HEK293 (cell line): ENCODE measurements around the gene ZNF184.
A peak's percentile ranks its signal among the peaks of the same experiment; 100 is the strongest.

Experiments used
- FEZF1 ChIP-seq: fragments of 450-650 bp; formaldehyde crosslinking; IDR thresholded peaks from 2 replicates; pipeline ENCODE4 v1.5.1; 2016; ENCODE audit warnings: missing biosample characterization, missing genetic modification characterization
- HOXA7 ChIP-seq: sonication (generic); formaldehyde crosslinking; IDR thresholded peaks from 2 replicates; pipeline ENCODE4 v1.8.1; 2022; ENCODE audit warnings: missing genetic modification reagents, borderline replicate concordance
- KLF1 ChIP-seq: fragments of 450-650 bp; formaldehyde crosslinking; IDR thresholded peaks from 2 replicates; pipeline ENCODE4 v1.5.1; 2016; ENCODE audit warnings: missing biosample characterization, missing genetic modification characterization
- PRDM4 ChIP-seq: fragments of 450-650 bp; formaldehyde crosslinking; IDR thresholded peaks from 2 replicates; pipeline ENCODE4 v1.5.1; 2017; ENCODE audit warnings: missing biosample characterization, missing genetic modification characterization
- REPIN1 ChIP-seq: fragments of 450-650 bp; formaldehyde crosslinking; IDR thresholded peaks from 2 replicates; pipeline ENCODE4 v1.5.1; 2017; ENCODE audit warnings: missing biosample characterization, missing genetic modification characterization, low read depth
- TRIM28 ChIP-seq: IDR thresholded peaks from 2 replicates; pipeline ENCODE4 v1.6.1; 2011; ENCODE audit warnings: low read length, control low read depth, borderline replicate concordance
- ZBTB21 ChIP-seq: fragments of 450-650 bp; formaldehyde crosslinking; IDR thresholded peaks from 2 replicates; pipeline ENCODE4 v1.5.1; 2017; ENCODE audit warnings: missing biosample characterization, missing genetic modification characterization
- ZBTB6 ChIP-seq: fragments of 450-650 bp; formaldehyde crosslinking; IDR thresholded peaks from 2 replicates; pipeline ENCODE4 v1.5.1; 2017; ENCODE audit warnings: missing biosample characterization, missing genetic modification characterization
- ZFP37 ChIP-seq: fragments of 450-650 bp; formaldehyde crosslinking; IDR thresholded peaks from 2 replicates; pipeline ENCODE4 v1.5.1; 2016; ENCODE audit warnings: missing biosample characterization, missing genetic modification characterization
- ZIC2 ChIP-seq: fragments of 450-650 bp; formaldehyde crosslinking; IDR thresholded peaks from 2 replicates; pipeline ENCODE4 v1.5.1; 2016; ENCODE audit warnings: missing biosample characterization, missing genetic modification characterization
- ZNF114 ChIP-seq: fragments of 450-650 bp; formaldehyde crosslinking; IDR thresholded peaks from 2 replicates; pipeline ENCODE4 v1.5.0; 2017; ENCODE audit warnings: missing biosample characterization, missing genetic modification characterization
- ZNF121 ChIP-seq: fragments of 450-650 bp; formaldehyde crosslinking; IDR thresholded peaks from 2 replicates; pipeline ENCODE4 v1.5.1; 2016; ENCODE audit warnings: missing biosample characterization, missing genetic modification characterization
- ZNF132 ChIP-seq: fragments of 450-650 bp; formaldehyde crosslinking; IDR thresholded peaks from 2 replicates; pipeline ENCODE4 v1.5.1; 2017; ENCODE audit warnings: missing biosample characterization, missing genetic modification characterization, borderline replicate concordance
- ZNF146 ChIP-seq: fragments of 450-650 bp; formaldehyde crosslinking; IDR thresholded peaks from 2 replicates; pipeline ENCODE4 v1.5.1; 2016; ENCODE audit warnings: missing biosample characterization, missing genetic modification characterization
- ZNF16 ChIP-seq: fragments of 450-650 bp; formaldehyde crosslinking; IDR thresholded peaks from 2 replicates; pipeline ENCODE4 v1.5.1; 2016; ENCODE audit warnings: low read depth, missing biosample characterization, missing genetic modification characterization
- ZNF184 ChIP-seq: fragments of 450-650 bp; IDR thresholded peaks from 2 replicates; pipeline ENCODE4 v1.5.1; 2018; ENCODE audit warnings: missing biosample characterization, mild to moderate bottlenecking, missing genetic modification characterization
- ZNF202 ChIP-seq: fragments of 450-650 bp; formaldehyde crosslinking; IDR thresholded peaks from 2 replicates; pipeline ENCODE4 v1.5.1; 2016; ENCODE audit warnings: missing biosample characterization, missing genetic modification characterization, borderline replicate concordance
- ZNF23 ChIP-seq: fragments of 450-650 bp; formaldehyde crosslinking; IDR thresholded peaks from 2 replicates; pipeline ENCODE4 v1.5.1; 2016; ENCODE audit warnings: missing biosample characterization, missing genetic modification characterization, borderline replicate concordance
- ZNF248 ChIP-seq: fragments of 450-650 bp; formaldehyde crosslinking; IDR thresholded peaks from 2 replicates; pipeline ENCODE4 v1.5.1; 2017; ENCODE audit warnings: missing biosample characterization, missing genetic modification characterization
- ZNF26 ChIP-seq: fragments of 450-650 bp; formaldehyde crosslinking; IDR thresholded peaks from 2 replicates; pipeline ENCODE4 v1.5.1; 2016; ENCODE audit warnings: missing biosample characterization, missing genetic modification characterization
- ZNF266 ChIP-seq: fragments of 450-650 bp; formaldehyde crosslinking; IDR thresholded peaks from 2 replicates; pipeline ENCODE4 v1.5.1; 2016; ENCODE audit warnings: missing biosample characterization, missing genetic modification characterization, low read depth
- ZNF362 ChIP-seq: fragments of 450-650 bp; formaldehyde crosslinking; IDR thresholded peaks from 2 replicates; pipeline ENCODE4 v1.5.1; 2016; ENCODE audit warnings: missing biosample characterization, missing genetic modification characterization
- ZNF366 ChIP-seq: fragments of 450-650 bp; formaldehyde crosslinking; conservative IDR thresholded peaks from 2 replicates; pipeline ENCODE4 v1.5.1; 2016; ENCODE audit warnings: missing biosample characterization, missing genetic modification characterization
- ZNF416 ChIP-seq: fragments of 450-650 bp; formaldehyde crosslinking; IDR thresholded peaks from 2 replicates; pipeline ENCODE4 v1.5.1; 2016; ENCODE audit warnings: missing biosample characterization, missing genetic modification characterization
- ZNF473 ChIP-seq: fragments of 450-650 bp; formaldehyde crosslinking; IDR thresholded peaks from 2 replicates; pipeline ENCODE4 v1.5.1; 2017; ENCODE audit warnings: missing biosample characterization, missing genetic modification characterization
- ZNF48 ChIP-seq: fragments of 450-650 bp; formaldehyde crosslinking; IDR thresholded peaks from 2 replicates; pipeline ENCODE4 v1.5.1; 2016; ENCODE audit warnings: missing biosample characterization, missing genetic modification characterization
- ZNF561 ChIP-seq: fragments of 450-650 bp; IDR thresholded peaks from 2 replicates; pipeline ENCODE4 v1.5.1; 2018; ENCODE audit warnings: missing biosample characterization, missing genetic modification characterization, borderline replicate concordance
- ZNF571 ChIP-seq: fragments of 450-650 bp; formaldehyde crosslinking; IDR thresholded peaks from 2 replicates; pipeline ENCODE4 v1.5.0; 2017; ENCODE audit warnings: missing biosample characterization, missing genetic modification characterization
- ZNF600 ChIP-seq: fragments of 450-650 bp; formaldehyde crosslinking; IDR thresholded peaks from 2 replicates; pipeline ENCODE4 v1.5.1; 2016; ENCODE audit warnings: missing biosample characterization, missing genetic modification characterization
- ZNF610 ChIP-seq: fragments of 450-650 bp; formaldehyde crosslinking; IDR thresholded peaks from 2 replicates; pipeline ENCODE4 v1.5.1; 2016; ENCODE audit warnings: missing biosample characterization, missing genetic modification characterization, borderline replicate concordance
- ZNF777 ChIP-seq: fragments of 450-650 bp; formaldehyde crosslinking; IDR thresholded peaks from 2 replicates; pipeline ENCODE4 v1.5.1; 2017; ENCODE audit warnings: missing biosample characterization, missing genetic modification characterization, borderline replicate concordance
- ZSCAN5A ChIP-seq: fragments of 450-650 bp; formaldehyde crosslinking; IDR thresholded peaks from 2 replicates; pipeline ENCODE4 v1.5.1; 2016; ENCODE audit warnings: missing biosample characterization, missing genetic modification characterization

Gene ZNF184

GRCh38 chr6:27495386-27496135 lies 22.7 kb upstream of the ZNF184 start (continued):
- TF ChIP-seq PRDM4 (tag by site-specific recombination) (peak; percentile 28; the same call in 1 of the 2 replicates), ZNF600 (tag by site-specific recombination) (peak; percentile 38; the same call in 1 of the 2 replicates), ZNF146 (tag by site-specific recombination) (no peak), ZNF48 (tag by site-specific recombination) (no peak), ZNF202 (tag by site-specific recombination) (no peak), ZNF561 (tag by site-specific recombination) (peak; percentile 100), KLF1 (tag by site-specific recombination) (peak; percentile 79), ZNF362 (tag by site-specific recombination) (peak; percentile 100), TRIM28 (peak; percentile 97), ZNF132 (tag by site-specific recombination) (0 out of 2 replicates have a peak, but pooled peaks have one; percentile 25), HOXA7 (CRISPR knock-in tag) (no peak), ZNF366 (tag by site-specific recombination) (peak; percentile 84), ZNF184 (tag by site-specific recombination) (peak; percentile 87), ZNF473 (no peak), ZNF266 (no peak), ZFP37 (tag by site-specific recombination) (peak; percentile 37; the same call in 1 of the 2 replicates), ZNF26 (tag by site-specific recombination) (0 out of 2 replicates have a peak, but pooled peaks have one; percentile 9), ZIC2 (no peak), ZNF16 (tag by site-specific recombination) (no peak), ZNF114 (tag by site-specific recombination) (no peak), ZBTB21 (tag by site-specific recombination) (peak; percentile 100), ZNF416 (tag by site-specific recombination) (peak; percentile 25; the same call in 1 of the 2 replicates), ZNF248 (tag by site-specific recombination) (no peak), ZBTB6 (peak; percentile 75), ZSCAN5A (tag by site-specific recombination) (peak; percentile 86), ZNF571 (tag by site-specific recombination) (no peak), ZNF777 (tag by site-specific recombination) (no peak), FEZF1 (tag by site-specific recombination) (peak; percentile 43; the same call in 1 of the 2 replicates), ZNF23 (tag by site-specific recombination) (no peak), REPIN1 (peak; percentile 58; the same call in 1 of the 2 replicates), ZNF121 (no peak; the same call in 1 of the 2 replicates), ZNF610 (tag by site-specific recombination) (peak; percentile 89)
